PFSK-1 (cell line): ENCODE data around the gene FMO2.
A peak's percentile ranks its signal among the peaks of the same experiment; 100 is the strongest.

Experiments
- FOXP2 ChIP-seq: optimal IDR thresholded peaks from 2 replicates; pipeline ENCODE3; 2011; ENCODE audit warnings: borderline replicate concordance, control low read depth, inconsistent platforms; ENCODE audit not compliant: insufficient read depth; ENCODE audit errors: extremely low read length, extremely low read depth
- POLR2AphosphoS5 ChIP-seq: IDR thresholded peaks from 2 replicates; pipeline ENCODE4 v1.6.1; 2012; ENCODE audit warnings: low read depth, mild to moderate bottlenecking, control low read depth, low read length, moderate library complexity
- SIN3A ChIP-seq: IDR thresholded peaks from 2 replicates; pipeline ENCODE4 v1.6.1; 2012; ENCODE audit warnings: mild to moderate bottlenecking, low read length, moderate library complexity, borderline replicate concordance; ENCODE audit not compliant: insufficient read depth
- TAF1 ChIP-seq: IDR thresholded peaks from 2 replicates; pipeline ENCODE4 v1.6.1; 2012; ENCODE audit warnings: low read length, control low read depth, borderline replicate concordance; ENCODE audit not compliant: insufficient read depth
- TF ChIP-seq, protein P1 (sequence below), 2 experiments: IDR thresholded peaks; 2 replicates each; pipeline versions ENCODE4 v1.6.1 to v1.8.0; 2011 to 2012; ENCODE audit warnings: low read depth in 2 of 2, low read length in 2 of 2, control low read depth in 1 of 2, inconsistent platforms in 1 of 2, mild to moderate bottlenecking in 1 of 2, moderate library complexity in 1 of 2; ENCODE audit not compliant: insufficient read depth in 1 of 2

Gene FMO2

DNA sequence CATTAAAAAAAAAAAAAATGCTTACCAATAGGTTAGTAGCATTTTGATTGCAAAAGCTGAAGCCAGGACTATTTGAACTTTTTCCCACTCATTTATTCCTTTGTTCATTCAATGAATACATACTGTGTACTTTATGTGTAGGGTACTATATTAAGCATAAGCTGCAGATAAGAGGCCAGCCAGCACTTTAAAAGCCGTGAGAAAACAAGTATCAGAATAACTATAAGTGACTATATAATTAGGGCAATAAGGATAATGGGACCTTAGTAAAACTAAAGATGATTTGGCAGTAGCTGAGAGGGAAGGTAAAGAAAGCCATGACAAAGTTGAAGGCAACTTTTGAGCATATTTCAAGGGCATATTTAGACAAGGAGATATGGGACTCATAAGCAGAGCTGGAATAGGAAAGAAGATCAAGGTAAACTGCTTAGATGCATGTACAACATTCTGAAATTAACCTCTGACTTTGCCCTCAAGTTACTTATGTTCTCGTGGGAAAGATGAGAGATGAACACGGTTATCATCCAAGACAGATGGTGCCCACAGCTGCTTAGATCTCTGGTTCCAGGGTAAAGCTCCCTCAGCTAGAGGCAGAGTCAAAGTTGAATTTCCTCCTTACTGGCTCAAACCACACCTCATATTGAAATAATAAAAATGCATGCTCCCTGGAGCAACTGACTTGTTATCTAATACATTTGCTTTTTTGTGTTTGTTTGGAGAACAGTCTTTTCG is 44.0 kb upstream of the FMO2 start:
- TF ChIP-seq TAF1 (no peak), FOXP2 (no peak), POLR2AphosphoS5 (no peak), SIN3A (no peak)
- TF ChIP-seq, protein P1, sequence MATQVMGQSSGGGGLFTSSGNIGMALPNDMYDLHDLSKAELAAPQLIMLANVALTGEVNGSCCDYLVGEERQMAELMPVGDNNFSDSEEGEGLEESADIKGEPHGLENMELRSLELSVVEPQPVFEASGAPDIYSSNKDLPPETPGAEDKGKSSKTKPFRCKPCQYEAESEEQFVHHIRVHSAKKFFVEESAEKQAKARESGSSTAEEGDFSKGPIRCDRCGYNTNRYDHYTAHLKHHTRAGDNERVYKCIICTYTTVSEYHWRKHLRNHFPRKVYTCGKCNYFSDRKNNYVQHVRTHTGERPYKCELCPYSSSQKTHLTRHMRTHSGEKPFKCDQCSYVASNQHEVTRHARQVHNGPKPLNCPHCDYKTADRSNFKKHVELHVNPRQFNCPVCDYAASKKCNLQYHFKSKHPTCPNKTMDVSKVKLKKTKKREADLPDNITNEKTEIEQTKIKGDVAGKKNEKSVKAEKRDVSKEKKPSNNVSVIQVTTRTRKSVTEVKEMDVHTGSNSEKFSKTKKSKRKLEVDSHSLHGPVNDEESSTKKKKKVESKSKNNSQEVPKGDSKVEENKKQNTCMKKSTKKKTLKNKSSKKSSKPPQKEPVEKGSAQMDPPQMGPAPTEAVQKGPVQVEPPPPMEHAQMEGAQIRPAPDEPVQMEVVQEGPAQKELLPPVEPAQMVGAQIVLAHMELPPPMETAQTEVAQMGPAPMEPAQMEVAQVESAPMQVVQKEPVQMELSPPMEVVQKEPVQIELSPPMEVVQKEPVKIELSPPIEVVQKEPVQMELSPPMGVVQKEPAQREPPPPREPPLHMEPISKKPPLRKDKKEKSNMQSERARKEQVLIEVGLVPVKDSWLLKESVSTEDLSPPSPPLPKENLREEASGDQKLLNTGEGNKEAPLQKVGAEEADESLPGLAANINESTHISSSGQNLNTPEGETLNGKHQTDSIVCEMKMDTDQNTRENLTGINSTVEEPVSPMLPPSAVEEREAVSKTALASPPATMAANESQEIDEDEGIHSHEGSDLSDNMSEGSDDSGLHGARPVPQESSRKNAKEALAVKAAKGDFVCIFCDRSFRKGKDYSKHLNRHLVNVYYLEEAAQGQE (IDR thresholded peaks at IDR 0.05; ENCODE audit: insufficient read depth in 1 of 2, low read depth in 2 of 2, low read length in 2 of 2), result no peak

DNA sequence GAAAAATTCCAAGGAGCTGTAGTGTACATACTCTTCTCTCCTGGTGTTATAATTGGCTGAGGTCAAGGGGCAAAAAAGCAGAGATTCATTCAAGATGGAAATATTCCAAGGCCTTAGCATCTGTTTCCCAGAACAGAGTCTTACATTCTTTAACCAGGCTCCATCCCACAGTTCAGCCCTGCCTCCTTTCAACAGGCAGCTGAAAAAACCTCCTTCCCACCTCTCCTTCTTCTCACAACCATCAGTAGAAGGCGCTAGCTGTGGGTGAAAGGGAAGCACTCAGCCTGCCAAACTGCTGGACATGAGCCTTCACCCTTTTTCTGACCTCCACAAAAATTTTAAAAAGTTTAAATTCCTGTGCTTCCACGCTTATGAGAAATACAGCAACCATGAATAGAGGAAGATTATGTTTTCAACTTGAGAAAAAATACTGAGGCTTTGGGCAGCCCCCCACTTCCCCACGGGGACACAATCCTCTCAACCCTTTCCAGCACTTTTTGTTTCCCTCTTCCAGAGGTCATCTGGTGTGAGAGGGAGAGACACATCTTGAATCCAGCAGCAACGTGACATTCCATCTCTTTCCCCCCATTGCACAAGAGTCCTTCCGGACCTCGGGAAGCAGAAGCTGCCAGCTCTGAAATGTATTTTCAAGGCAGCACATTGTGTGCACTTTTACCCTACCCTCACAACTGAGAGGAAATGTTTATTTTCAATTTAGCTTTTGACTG is 43.2 kb upstream of the FMO2 start:
- TF ChIP-seq POLR2AphosphoS5 (no peak), TAF1 (no peak; the same call in 1 of the 2 replicates), SIN3A (peak; percentile 44; the same call in 1 of the 2 replicates), FOXP2 (peak; percentile 45)
- TF ChIP-seq, protein P1 (IDR thresholded peaks at IDR 0.05; ENCODE audit: insufficient read depth in 1 of 2, low read depth in 2 of 2, low read length in 2 of 2), result no peak; a peak in 1 of 4 replicates

DNA sequence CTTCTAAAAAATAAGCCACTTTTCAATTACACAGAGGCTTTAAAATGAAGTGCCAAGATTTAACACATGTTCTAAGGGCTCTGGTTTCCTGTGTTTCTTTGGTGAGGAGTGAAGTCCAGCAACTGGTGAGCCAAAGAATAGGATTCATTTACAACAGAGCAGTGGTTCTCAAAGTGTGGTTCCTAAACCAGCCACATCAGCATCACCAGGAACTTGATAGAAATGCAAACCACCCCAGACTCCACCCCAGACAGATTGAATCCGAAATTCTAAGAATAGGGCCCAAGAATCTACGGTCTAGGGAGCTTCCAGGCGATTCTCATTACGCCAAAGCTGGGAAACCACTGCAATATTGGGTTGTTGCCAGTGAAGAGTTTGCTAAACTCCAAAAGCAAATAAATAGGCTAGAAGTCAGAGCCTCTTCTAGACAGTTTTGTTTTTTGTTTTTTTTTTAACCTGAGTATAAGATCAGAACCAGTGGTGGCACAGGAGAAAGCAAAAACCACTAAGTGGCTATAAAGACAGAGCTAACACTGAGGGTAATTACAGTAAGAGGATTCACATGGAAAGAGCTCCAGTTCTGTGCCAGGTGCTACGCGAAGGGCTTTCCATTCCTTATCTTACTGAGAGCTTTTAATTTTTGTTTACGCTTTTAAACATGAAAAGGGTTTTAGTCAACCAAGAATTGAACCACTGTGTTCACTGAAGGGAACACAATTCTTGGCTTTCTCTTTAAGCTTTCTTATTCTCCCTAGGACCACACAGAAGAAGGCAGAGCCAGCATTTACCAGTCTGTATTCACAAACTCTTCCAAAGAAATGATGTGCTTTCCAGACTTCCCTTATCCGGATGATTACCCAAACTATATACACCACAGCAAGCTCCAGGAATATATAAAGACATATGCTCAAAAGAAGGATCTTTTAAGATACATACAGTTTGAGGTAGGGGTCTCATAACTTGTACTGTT is 42.4 kb upstream of the FMO2 start:
- no peak for TF ChIP-seq TAF1
- TF ChIP-seq, protein P1 (IDR thresholded peaks at IDR 0.05; ENCODE audit: insufficient read depth in 1 of 2, low read depth in 2 of 2, low read length in 2 of 2), result no peak
- no peak for TF ChIP-seq SIN3A
- no peak for TF ChIP-seq FOXP2
- TF ChIP-seq POLR2AphosphoS5, result no peak

DNA sequence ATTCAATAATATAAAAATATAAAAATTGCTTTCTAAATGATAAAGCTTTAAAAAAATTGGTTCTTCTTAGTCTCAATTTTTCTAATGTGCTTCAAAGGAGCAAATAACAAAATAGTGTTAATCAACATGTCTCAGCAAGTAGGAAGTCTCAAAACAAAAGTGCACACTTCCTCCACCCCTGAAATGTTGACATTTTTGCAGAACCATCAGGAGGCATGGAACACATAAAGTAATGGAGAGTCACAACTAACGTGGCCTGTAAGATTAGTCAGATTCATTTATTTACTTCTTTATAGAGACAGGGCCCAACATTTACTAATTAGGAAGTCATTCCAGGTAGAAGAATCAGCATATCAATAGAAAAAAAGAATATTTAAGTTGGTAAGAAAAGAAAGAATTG is 34.9 kb upstream of the FMO2 start:
- TF ChIP-seq TAF1, result no peak
- TF ChIP-seq, protein P1 (IDR thresholded peaks at IDR 0.05; ENCODE audit: insufficient read depth in 1 of 2, low read depth in 2 of 2, low read length in 2 of 2), result no peak
- no peak for TF ChIP-seq SIN3A
- TF ChIP-seq POLR2AphosphoS5, result no peak
- TF ChIP-seq FOXP2, result no peak
